ENCODE measurements around the gene TACC3. TPM values are rescaled to one million over a fixed set of nuclear protein-coding genes. Genes with fewer than 3 reads are reported as not detected.

TACC3 gene
- total and polyA plus RNA-seq, 3 experiments from 2014 or later = 45.5 to 129 (median 124) TPM

DNA sequence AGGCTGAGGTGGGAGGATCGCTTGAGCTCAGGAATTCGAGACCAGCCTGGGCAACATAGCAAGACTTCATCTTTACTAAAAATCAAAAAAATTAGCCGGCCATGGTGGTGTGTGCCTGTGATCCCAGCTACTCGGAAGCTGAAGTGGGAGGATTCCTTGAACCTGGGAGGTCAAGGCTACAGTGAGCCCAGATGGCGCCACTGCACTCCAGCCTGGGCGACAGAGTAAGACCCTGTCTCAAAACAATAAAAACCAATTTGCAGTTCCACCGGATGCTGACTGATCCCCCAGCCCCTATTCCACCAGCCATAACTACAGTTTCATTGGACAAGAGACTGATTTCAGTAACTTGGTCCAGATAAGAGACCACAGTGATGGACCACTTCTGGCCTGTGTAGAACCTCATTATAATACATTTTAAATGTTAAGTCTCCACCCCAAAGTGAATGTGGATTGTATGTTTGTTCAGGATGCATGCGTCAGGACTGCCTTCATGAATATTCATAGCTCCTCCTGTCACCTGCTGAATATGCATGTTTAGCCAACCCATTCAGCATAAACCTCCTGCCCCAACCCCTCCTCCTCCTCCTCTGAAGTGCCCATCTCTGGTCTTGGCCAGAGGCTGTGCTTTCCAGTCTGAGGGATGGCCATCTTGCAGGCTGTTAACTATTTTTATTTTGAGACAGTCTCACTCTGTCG lies 6.9 kb upstream of the TACC3 start:
- Mint-ChIP-seq H3K4me1 (peaks cover 50 to 66% (median 54%) of the 10 kb centered on the region in 3 donors), H3K27ac (peak overlapping the region; percentile 33 to 100 (median 98)), H3K9me3 (no peaks in the 10 kb centered on the region), H3K27me3 (peaks cover 0 to 2% of the 10 kb centered on the region in 2 donors), H3K4me3 (peak overlapping the region; percentile 95 to 99 (median 96)), H3K36me3 (peaks cover 0 to 50% (median 0%) of the 10 kb centered on the region in 3 donors)
- Histone ChIP-seq H3K27ac (ENCODE audit: low read depth, low read length) (peak overlapping the region; percentile 90), H3K4me1 (ENCODE audit: insufficient read depth, low read length) (peaks cover 42% of the 10 kb centered on the region), H3K27me3 (ENCODE audit: insufficient read depth, low read length, poor library complexity, severe bottlenecking) (no peaks in the 10 kb centered on the region), H3K36me3 (ENCODE audit: insufficient read depth, low read length) (peaks cover 8% of the 10 kb centered on the region), H3K4me3 (ENCODE audit: low read length) (no peak overlapping the region), H3K9me3 (ENCODE audit: low read length) (no peaks in the 10 kb centered on the region)
- ChIA-PET POLR2A (interaction anchor here (0.7 to 3.7 kb wide), 2 partner anchors 8 to 17 kb away, joined by 3 to 73 read pairs; partner anchors contain the start of genes TACC3 and TMEM129), CTCF (interaction anchor here (8.1 kb wide), 1 partner anchor 19 kb away, joined by 92 read pairs; no protein-coding TSS in a partner anchor)
- no peak for DNase-seq

DNA sequence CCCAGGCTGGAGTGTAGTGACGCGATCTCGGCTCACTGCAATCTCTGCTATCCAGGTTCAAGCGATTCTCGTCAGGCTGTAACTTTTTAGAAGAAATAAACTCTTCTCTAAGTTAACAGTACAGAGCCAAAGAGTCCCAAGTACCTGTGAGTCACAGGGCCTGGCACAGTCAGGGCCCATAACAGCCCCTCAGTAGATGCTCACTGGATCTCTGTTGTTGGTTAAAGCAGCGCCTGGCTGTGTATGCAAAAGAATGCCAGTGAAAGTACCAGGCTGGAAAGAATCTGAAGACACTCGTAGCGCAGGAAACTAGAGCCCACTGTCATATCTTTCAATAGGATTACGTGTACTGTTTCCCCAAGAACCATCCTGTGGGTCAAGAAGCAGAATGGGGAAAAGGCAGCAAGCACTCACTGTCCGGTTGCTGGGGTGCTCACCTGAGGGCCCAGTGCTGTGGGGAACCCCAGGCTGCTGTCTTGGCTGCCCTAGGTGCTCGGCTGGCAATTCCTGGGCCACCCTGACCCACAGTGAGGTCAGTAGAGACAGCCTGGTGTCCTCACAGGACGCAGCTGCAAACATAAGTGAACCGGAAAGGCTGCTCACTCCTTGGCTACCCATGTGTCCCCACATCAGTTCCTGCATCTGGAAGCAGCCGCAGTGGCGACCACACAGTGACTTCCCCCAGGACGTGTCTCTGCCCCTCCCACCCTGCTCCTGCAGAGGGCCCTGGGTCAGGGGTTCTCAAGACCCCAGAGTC lies 6.1 kb upstream of the TACC3 start:
- Mint-ChIP-seq H3K9me3 (no peaks in the 10 kb centered on the region), H3K4me3 (peak overlapping the region in 4 of 7 donors; percentile 32 to 99 (median 96)), H3K27me3 (no peaks in the 10 kb centered on the region), H3K36me3 (peaks cover 0 to 44% (median 0%) of the 10 kb centered on the region in 3 donors), H3K27ac (peak overlapping the region in 6 of 8 donors; percentile 33 to 100 (median 98)), H3K4me1 (peaks cover 50 to 66% (median 53%) of the 10 kb centered on the region in 3 donors)
- ChIA-PET CTCF (interaction anchor here (8.1 kb wide), 1 partner anchor 20 kb away, joined by 92 read pairs; no protein-coding TSS in a partner anchor), POLR2A (no interaction called here)
- Histone ChIP-seq H3K9me3 (ENCODE audit: low read length) (no peaks in the 10 kb centered on the region), H3K4me1 (ENCODE audit: insufficient read depth, low read length) (peaks cover 44% of the 10 kb centered on the region), H3K27me3 (ENCODE audit: insufficient read depth, low read length, poor library complexity, severe bottlenecking) (no peaks in the 10 kb centered on the region), H3K36me3 (ENCODE audit: insufficient read depth, low read length) (peaks cover 2% of the 10 kb centered on the region), H3K4me3 (ENCODE audit: low read length) (no peak overlapping the region), H3K27ac (ENCODE audit: low read depth, low read length) (no peak overlapping the region)
- no peak for DNase-seq

DNA sequence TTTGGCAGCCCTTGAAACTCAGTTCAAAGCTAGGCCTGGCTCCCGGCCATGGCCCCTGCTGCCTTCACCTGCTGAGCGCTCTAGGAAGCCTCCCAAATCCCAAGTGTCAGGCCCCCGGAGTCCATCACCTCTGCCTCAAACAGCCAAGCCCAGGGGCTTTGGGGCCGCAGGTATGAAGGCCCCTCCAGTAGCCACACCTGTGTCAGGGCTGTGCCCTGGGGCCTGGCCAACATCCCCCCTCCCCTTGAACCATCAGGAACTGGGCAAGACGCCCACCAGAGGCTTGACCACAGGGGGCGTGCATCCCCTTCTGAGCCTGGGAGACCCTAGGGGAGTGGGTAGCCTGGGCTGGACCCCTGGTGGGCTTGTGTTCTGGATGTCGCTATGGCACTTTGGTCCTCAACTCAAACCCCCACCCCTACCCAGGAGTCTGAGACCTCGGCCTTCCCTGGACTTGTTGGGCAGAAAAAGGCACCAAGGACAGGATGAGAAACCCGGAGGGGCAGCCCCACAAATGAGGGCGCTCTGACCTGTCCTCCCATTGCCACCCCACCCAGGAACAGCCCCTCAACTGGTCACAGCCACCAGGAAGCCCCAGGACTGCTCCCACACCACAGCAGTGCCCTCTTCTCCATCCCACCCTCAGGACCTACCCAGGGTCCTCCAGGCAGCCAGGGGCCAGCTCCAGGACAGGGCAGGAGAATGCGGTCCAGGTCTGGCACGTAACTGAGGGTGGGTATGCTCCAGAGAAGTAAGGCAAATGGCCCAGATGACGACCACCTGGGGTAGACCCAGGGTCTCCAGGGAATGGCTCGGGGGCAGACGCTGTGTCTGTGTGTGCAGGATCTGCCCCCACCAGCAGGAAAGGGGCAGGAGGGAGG lies 5.0 kb upstream of the TACC3 start:
- H3K4me1 Mint-ChIP-seq = peaks cover 41 to 60% (median 44%) of the 10 kb centered on the region in 3 donors
- H3K36me3 ChIP-seq (ENCODE audit: insufficient read depth, low read length) = no peaks in the 10 kb centered on the region
- peaks cover 0 to 40% (median 0%) of the 10 kb centered on the region in 3 donors for H3K36me3 Mint-ChIP-seq
- no peaks in the 10 kb centered on the region for H3K27me3 Mint-ChIP-seq
- H3K27ac Mint-ChIP-seq = peak overlapping the region in 4 of 8 donors; percentile 63 to 100 (median 76)
- CTCF ChIA-PET = interaction anchor here (16.7 kb wide), 1 partner anchor 23 kb away, joined by 341 read pairs; no protein-coding TSS in a partner anchor
- H3K4me1 ChIP-seq (ENCODE audit: insufficient read depth, low read length) = peaks cover 35% of the 10 kb centered on the region
- peak overlapping the region; percentile 9 for H3K27ac ChIP-seq (ENCODE audit: low read depth, low read length)
- no peaks in the 10 kb centered on the region for H3K27me3 ChIP-seq (ENCODE audit: insufficient read depth, low read length, poor library complexity, severe bottlenecking)
- no peak overlapping the region for H3K4me3 ChIP-seq (ENCODE audit: low read length)
- H3K9me3 ChIP-seq (ENCODE audit: low read length) = no peaks in the 10 kb centered on the region
- POLR2A ChIA-PET = no interaction called here
- H3K4me3 Mint-ChIP-seq = peak overlapping the region in 1 of 7 donors; percentile 99
- no peaks in the 10 kb centered on the region for H3K9me3 Mint-ChIP-seq
- peak in 1 of 5 donors; percentile 17 for DNase-seq

DNA sequence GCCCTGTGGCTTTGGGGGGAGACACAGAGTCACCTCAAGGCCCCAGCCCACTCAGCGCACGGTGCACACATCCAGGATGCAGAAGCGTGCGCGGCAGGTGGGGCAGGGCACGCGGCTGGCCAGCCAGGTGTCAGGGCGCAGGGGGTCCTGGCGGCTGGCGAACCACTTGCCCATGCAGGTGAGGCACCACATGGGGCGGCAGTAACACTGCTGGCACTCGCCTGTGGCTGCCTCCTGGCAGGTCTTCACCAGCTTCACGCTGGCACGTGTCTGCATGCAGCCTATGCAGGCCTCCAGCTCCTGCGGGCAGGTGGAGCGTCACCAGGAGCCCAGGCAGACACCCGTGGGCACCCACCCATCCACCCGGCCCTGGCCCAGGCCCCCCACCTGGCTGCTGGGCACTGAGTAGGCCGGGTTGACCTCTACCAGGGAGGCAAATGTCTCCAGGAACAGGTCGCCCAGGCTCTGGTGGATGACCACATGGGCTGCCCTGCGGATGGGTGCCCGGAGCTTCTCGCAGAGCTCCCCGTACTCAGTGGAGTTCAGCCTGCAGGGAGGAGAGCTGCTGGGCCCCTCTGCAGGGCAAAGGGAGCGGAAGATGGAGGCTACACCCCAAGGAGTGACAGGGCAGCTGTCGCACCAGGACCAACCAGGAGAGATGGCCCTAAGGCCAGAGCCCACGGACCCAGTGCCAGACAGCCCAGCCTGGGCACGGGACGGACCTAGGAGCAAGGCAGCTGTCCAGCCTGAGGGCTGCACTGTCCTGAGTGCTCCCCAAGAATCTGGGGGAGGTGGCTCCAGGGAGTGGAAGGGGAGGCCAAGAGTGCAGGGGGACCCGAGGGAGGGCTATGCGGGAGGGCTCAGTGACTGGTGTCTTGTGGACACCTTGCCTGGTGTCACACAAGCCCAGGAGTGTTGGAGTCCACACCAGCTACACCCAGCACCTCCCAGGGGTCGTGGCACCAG lies 3.9 kb upstream of the TACC3 start:
- DNase-seq = peak in 1 of 5 donors; percentile 44
- Histone ChIP-seq H3K4me3 (ENCODE audit: low read length) (no peak overlapping the region), H3K9me3 (ENCODE audit: low read length) (no peaks in the 10 kb centered on the region), H3K27me3 (ENCODE audit: insufficient read depth, low read length, poor library complexity, severe bottlenecking) (no peaks in the 10 kb centered on the region), H3K4me1 (ENCODE audit: insufficient read depth, low read length) (peaks cover 43% of the 10 kb centered on the region), H3K36me3 (ENCODE audit: insufficient read depth, low read length) (no peaks in the 10 kb centered on the region), H3K27ac (ENCODE audit: low read depth, low read length) (no peak overlapping the region)
- H3K9me3 Mint-ChIP-seq = no peaks in the 10 kb centered on the region
- peaks cover 45 to 67% (median 48%) of the 10 kb centered on the region in 3 donors for H3K4me1 Mint-ChIP-seq
- H3K36me3 Mint-ChIP-seq = peaks cover 0 to 37% (median 0%) of the 10 kb centered on the region in 3 donors
- no peaks in the 10 kb centered on the region for H3K27me3 Mint-ChIP-seq
- ChIA-PET POLR2A (no interaction called here), CTCF (interaction anchor here (16.7 kb wide), 1 partner anchor 24 kb away, joined by 341 read pairs; no protein-coding TSS in a partner anchor)
- H3K4me3 Mint-ChIP-seq = no peak overlapping the region
- H3K27ac Mint-ChIP-seq = no peak overlapping the region

DNA sequence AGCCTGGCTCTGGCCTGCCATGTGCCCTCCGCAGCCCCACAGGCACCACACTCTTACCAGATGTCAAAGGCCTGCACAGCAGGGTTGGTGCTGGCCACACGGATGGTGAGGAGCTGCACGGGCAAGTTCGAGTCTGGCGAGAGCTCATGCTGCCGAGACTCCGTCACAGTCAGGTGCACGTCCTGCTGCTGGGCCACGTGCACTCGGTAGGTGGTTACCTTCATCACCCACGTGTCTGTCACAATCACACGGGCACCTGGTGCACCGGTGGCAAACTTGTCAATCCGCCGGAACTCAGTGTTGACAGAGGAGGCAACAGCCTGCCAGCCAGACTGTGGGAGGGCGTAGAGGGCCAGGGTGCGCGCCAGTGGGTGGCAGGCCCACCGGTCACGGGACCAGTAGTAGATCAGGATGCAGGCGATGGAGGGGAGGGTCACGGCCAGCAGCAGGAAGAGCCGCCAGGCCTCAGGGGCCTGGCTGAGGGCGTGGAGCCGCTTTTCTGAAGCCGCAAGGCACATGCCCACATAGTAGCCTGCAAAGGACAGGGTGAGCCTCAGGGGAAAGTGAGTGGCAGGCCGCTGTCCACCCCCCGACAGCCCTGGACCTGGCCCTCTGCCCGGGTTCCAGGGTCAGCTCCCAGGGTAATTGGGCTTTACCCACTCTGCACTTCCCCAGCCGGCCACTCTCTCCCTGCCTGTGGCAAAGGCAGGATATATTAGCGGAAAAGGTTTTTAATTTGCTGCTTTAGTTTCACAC lies 3.0 kb upstream of the TACC3 start:
- peaks cover 48% of the 10 kb centered on the region for H3K4me1 ChIP-seq (ENCODE audit: insufficient read depth, low read length)
- no peaks in the 10 kb centered on the region for H3K27me3 ChIP-seq (ENCODE audit: insufficient read depth, low read length, poor library complexity, severe bottlenecking)
- no peaks in the 10 kb centered on the region for H3K36me3 ChIP-seq (ENCODE audit: insufficient read depth, low read length)
- H3K4me3 Mint-ChIP-seq = peak overlapping the region in 5 of 7 donors; percentile 26 to 88 (median 29)
- no peaks in the 10 kb centered on the region for H3K9me3 ChIP-seq (ENCODE audit: low read length)
- no peak for DNase-seq
- peaks cover 49 to 68% (median 51%) of the 10 kb centered on the region in 3 donors for H3K4me1 Mint-ChIP-seq
- no peak overlapping the region for H3K4me3 ChIP-seq (ENCODE audit: low read length)
- H3K27ac Mint-ChIP-seq = peak overlapping the region in 3 of 8 donors; percentile 25 to 79 (median 67)
- H3K36me3 Mint-ChIP-seq = peaks cover 0 to 32% (median 0%) of the 10 kb centered on the region in 3 donors
- no peaks in the 10 kb centered on the region for H3K27me3 Mint-ChIP-seq
- ChIA-PET CTCF (interaction anchor here (16.7 kb wide), 1 partner anchor 25 kb away, joined by 341 read pairs; no protein-coding TSS in a partner anchor), POLR2A (no interaction called here)
- H3K27ac ChIP-seq (ENCODE audit: low read depth, low read length) = no peak overlapping the region
- no peaks in the 10 kb centered on the region for H3K9me3 Mint-ChIP-seq

DNA sequence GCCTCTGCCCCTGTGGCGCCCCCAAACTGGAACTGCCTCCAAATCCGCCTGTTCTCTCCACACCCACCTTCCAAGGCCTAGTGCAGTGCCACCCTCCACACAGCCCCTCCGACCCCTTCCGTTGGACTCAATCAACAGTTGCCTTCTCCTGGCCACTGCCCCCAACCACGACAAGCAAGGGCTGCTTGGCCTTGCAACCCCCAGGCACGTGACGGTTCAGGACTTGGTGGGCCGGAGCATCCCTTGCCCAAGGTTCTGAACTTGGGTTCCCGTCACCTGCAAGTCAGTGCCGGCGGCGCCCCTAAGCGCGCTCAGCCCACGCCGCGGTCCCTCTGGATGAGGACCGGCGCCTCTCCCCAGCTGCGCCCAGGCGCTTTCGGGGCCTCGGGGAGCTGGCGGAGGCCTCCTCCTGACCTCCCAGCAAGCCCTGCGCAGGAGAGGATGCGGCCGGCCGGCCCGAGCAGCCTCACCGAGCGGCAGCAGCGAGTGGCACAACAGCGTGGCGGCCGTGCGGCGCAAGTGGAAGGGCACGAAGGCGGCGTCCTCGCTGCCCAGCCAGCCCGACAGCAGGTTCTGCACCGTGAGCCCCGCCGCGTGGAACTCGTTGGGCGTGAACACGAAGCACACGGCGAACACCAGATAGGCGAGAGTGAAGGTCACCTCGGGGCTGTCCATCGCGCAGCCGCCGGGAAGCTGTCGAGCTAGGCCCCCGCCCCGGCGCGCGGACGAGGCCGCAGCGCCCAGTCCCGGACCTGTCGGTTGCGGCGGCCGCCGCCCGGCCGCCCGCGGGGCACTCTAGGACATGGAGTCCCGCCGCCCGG lies 948 bp upstream of the TACC3 start:
- Histone ChIP-seq H3K9me3 (ENCODE audit: low read length) (no peaks in the 10 kb centered on the region), H3K27ac (ENCODE audit: low read depth, low read length) (peak overlapping the region; percentile 74), H3K27me3 (ENCODE audit: insufficient read depth, low read length, poor library complexity, severe bottlenecking) (no peaks in the 10 kb centered on the region), H3K4me3 (ENCODE audit: low read length) (peak overlapping the region; percentile 71), H3K36me3 (ENCODE audit: insufficient read depth, low read length) (peaks cover 1% of the 10 kb centered on the region), H3K4me1 (ENCODE audit: insufficient read depth, low read length) (peaks cover 47% of the 10 kb centered on the region)
- no peaks in the 10 kb centered on the region for H3K27me3 Mint-ChIP-seq
- POLR2A ChIA-PET = interaction anchor here (0.6 to 4.5 kb wide), 8 partner anchors 8 to 523 kb away, joined by 3 to 73 read pairs (median 4); partner anchors contain the start of genes LETM1 and SLBP
- peak overlapping the region; percentile 78 to 92 (median 83) for H3K4me3 Mint-ChIP-seq
- H3K36me3 Mint-ChIP-seq = peaks cover 0 to 34% (median 2%) of the 10 kb centered on the region in 3 donors
- peaks cover 45 to 67% (median 53%) of the 10 kb centered on the region in 3 donors for H3K4me1 Mint-ChIP-seq
- peak overlapping the region; percentile 81 to 99 (median 90) for H3K27ac Mint-ChIP-seq
- DNase-seq = peak; percentile 33 to 57 (median 39)
- no peaks in the 10 kb centered on the region for H3K9me3 Mint-ChIP-seq
- CTCF ChIA-PET = interaction anchor here (1.7 to 16.7 kb wide), 4 partner anchors 8 to 27 kb away, joined by 3 to 341 read pairs (median 14); partner anchors contain the start of gene SLBP

Data from CD8-positive, alpha-beta memory T cell (primary cell).